GM12872 (cell line): ENCODE results near the gene SEC24A.

Experiments used
- CTCF ChIP-seq: IDR thresholded peaks from 3 replicates; pipeline ENCODE4 v1.5.1; 2011; ENCODE audit warnings: low read depth, mild to moderate bottlenecking, low read length, moderate library complexity; ENCODE audit not compliant: insufficient read depth

SEC24A gene

GRCh38 chr5:134648425-134649162, at the start of gene SEC24A:
Gene SEC24A (plus strand): TSS chr5:134648785. CDS start chr5:134649077, 292 bp downstream.
- TF ChIP-seq CTCF = no peak

- TF ChIP-seq CTCF = no peak
Measured at GRCh38 chr5:134600600-134600999, 48.0 kb upstream of the SEC24A start.

- no peak for TF ChIP-seq CTCF
Measured at GRCh38 chr5:134603059-134603458, 45.5 kb upstream of the SEC24A start.

GRCh38 chr5:134604908-134605307, 43.7 kb upstream of the SEC24A start:
- no peak for TF ChIP-seq CTCF

GRCh38 chr5:134606726-134607125, 41.9 kb upstream of the SEC24A start:
- no peak for TF ChIP-seq CTCF

GRCh38 chr5:134608555-134608954, 40.0 kb upstream of the SEC24A start:
- TF ChIP-seq CTCF = no peak

- no peak for TF ChIP-seq CTCF
Measured at GRCh38 chr5:134609232-134609851, 39.2 kb upstream of the SEC24A start.
